ENCODE results near the gene ROGDI. TPM values are rescaled to one million over a fixed set of nuclear protein-coding genes. Genes with fewer than 3 reads are reported as not detected.

Gene ROGDI
- total and polyA plus RNA-seq, 2 of the 13 experiments (the other 11 are each of a cell fraction or from before 2014, with no cell fraction given), result 19.2 to 42.1 TPM

DNA sequence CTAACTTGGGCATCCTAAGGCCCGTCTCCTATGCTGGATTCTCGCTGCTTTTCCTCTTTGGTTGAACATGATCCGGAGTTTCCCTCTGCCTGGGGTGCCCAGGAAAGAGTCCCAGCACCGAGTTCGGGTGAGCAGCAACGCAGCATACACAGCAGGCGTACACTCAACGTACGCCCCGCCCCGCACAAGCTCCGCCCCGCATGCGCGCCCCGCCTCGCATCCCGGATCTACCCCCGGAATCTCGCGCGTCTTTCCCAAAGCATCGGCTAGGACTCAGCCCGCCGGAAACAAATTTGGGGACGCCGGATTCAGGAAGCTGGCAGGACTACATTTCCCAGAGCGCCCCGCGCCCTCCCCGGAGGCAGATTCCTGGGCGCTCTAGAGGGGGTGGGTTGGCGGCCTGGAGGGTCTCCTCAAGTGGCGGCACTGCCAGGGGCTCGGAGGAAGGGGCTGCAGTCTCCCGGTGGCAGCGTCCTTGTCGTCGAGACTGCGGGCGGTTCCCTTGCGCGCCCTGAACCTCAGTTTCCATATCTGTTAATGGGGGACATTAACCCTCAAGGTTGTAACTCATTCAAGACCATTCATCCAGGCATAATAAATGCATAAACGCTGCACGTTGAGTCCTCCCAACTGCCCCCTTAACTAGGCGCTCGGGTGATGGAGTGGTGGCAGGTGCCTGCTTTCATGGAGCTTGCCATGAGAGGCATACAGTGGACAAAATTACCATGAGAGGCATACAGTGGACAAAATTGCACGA lies 33.7 kb downstream of the ROGDI start:
- Histone ChIP-seq H3K27me3 (ENCODE audit: control insufficient read depth in 1 of 2, insufficient read depth in 2 of 2, low read length in 2 of 2) (no peaks in the 10 kb centered on the region; a peak in 2 of 5 replicates), H3K79me2 (ENCODE audit: insufficient read depth, low read length) (peaks cover 17% of the 10 kb centered on the region), H3K9ac (ENCODE audit: insufficient read depth, low read depth, low read length) (peak overlapping the region; percentile 92), H2AFZ (ENCODE audit: low read length) (peak overlapping the region; percentile 60), H4K20me1 (ENCODE audit: insufficient read depth, low read length) (no peaks in the 10 kb centered on the region), H3K4me3 (replicated peaks in 1 of 3; ENCODE audit: insufficient read depth in 1 of 3, low read depth in 2 of 3, low read length in 3 of 3) (peak overlapping the region; percentile 79 to 92 (median 91)), H3K36me3 (replicated peaks in 1 of 2; ENCODE audit: control insufficient read depth in 1 of 2, insufficient read depth in 2 of 2, low read length in 2 of 2) (peaks cover 2 to 10% of the 10 kb centered on the region in 2 experiments; a peak in 3 of 5 replicates), H3K4me2 (ENCODE audit: low read depth, low read length) (peak overlapping the region; percentile 99), H3K9me3 (ENCODE audit: low read length) (no peaks in the 10 kb centered on the region), H3K27ac (ENCODE audit: extremely low read length, insufficient read depth, low read length) (peak overlapping the region; percentile 77), H3K4me1 (ENCODE audit: insufficient read depth, low read length) (peaks cover 47% of the 10 kb centered on the region)
- DNase-seq (ENCODE audit: low spot score) (peak; percentile 93), ATAC-seq (peak; percentile 78), FAIRE-seq (peak; percentile 71)
- BruUV-seq (replicated peaks), result no TSS peak
- intact Hi-C loops (cut with micrococcal nuclease; ENCODE audit: unreplicated experiment) (loop anchor here (2.0 to 5.0 kb wide), 2 partner anchors 49 to 190 kb away; partner anchors contain the start of gene SEC14L5), in situ Hi-C loops (cut with HindIII; ENCODE audit: extremely low pct_ligation_motif_present, low pct_unique_long_range_greater_than_20kb) (no loop called here)
- ChIA-PET CTCF (ENCODE audit: low intra/inter-chr PET ratio, low total read pairs) (no interaction called here), POLR2A (interaction anchor here (0.6 to 3.1 kb wide), 20 partner anchors 11 to 266 kb away, joined by 3 to 40 read pairs (median 4); partner anchors contain the start of genes ANKS3, DNAAF8, PPL and ROGDI)
- WGBS (ENCODE audit: low lambda C conversion rate), result 2% methylated on average over 32 of the region's 48 CpGs
- TF ChIP-seq ZMYM4 (CRISPR knock-in tag; IDR thresholded peaks at IDR 0.05) (peak; percentile 40; the same call in 1 of the 2 replicates), HHEX (CRISPR knock-in tag; IDR thresholded peaks at IDR 0.05) (no peak), ZNF772 (CRISPR knock-in tag; IDR thresholded peaks at IDR 0.05) (peak; percentile 58; the same call in 1 of the 2 replicates), ZFP36 (IDR thresholded peaks at IDR 0.05; ENCODE audit: borderline replicate concordance, low read depth, low read length, partially characterized antibody) (no peak), HOXA5 (CRISPR knock-in tag; IDR thresholded peaks at IDR 0.05) (peak; percentile 49), ZNF101 (CRISPR knock-in tag; IDR thresholded peaks at IDR 0.05; ENCODE audit: borderline replicate concordance, low read depth) (no peak), MXI1 (IDR thresholded peaks at IDR 0.05; ENCODE audit: borderline replicate concordance, low read depth, low read length) (peak; percentile 87; the same call in 1 of the 3 replicates), NKX3-1 (CRISPR knock-in tag; IDR thresholded peaks at IDR 0.05) (no peak), ZNF841 (CRISPR knock-in tag; IDR thresholded peaks at IDR 0.05; ENCODE audit: borderline replicate concordance) (no peak), DR1 (CRISPR knock-in tag; IDR thresholded peaks at IDR 0.05) (peak; percentile 56; the same call in 1 of the 2 replicates), NCOA1 (CRISPR knock-in tag; IDR thresholded peaks at IDR 0.05) (no peak; the same call in 1 of the 2 replicates), ZNF230 (CRISPR knock-in tag; IDR thresholded peaks at IDR 0.05) (peak; percentile 19; the same call in 1 of the 2 replicates), POLR2A (IDR thresholded peaks at IDR 0.05; ENCODE audit: insufficient read depth in 1 of 2, low read depth in 2 of 2, low read length in 2 of 2) (peak; percentile 71 to 90), ZMYM3 (CRISPR knock-in tag; IDR thresholded peaks at IDR 0.05) (peak; percentile 98)
- TF ChIP-seq, protein P1, sequence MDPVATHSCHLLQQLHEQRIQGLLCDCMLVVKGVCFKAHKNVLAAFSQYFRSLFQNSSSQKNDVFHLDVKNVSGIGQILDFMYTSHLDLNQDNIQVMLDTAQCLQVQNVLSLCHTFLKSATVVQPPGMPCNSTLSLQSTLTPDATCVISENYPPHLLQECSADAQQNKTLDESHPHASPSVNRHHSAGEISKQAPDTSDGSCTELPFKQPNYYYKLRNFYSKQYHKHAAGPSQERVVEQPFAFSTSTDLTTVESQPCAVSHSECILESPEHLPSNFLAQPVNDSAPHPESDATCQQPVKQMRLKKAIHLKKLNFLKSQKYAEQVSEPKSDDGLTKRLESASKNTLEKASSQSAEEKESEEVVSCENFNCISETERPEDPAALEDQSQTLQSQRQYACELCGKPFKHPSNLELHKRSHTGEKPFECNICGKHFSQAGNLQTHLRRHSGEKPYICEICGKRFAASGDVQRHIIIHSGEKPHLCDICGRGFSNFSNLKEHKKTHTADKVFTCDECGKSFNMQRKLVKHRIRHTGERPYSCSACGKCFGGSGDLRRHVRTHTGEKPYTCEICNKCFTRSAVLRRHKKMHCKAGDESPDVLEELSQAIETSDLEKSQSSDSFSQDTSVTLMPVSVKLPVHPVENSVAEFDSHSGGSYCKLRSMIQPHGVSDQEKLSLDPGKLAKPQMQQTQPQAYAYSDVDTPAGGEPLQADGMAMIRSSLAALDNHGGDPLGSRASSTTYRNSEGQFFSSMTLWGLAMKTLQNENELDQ (CRISPR knock-in tag; IDR thresholded peaks at IDR 0.05; ENCODE audit: borderline replicate concordance), result peak; percentile 27; the same call in 1 of the 2 replicates
- TF ChIP-seq, protein P2, sequence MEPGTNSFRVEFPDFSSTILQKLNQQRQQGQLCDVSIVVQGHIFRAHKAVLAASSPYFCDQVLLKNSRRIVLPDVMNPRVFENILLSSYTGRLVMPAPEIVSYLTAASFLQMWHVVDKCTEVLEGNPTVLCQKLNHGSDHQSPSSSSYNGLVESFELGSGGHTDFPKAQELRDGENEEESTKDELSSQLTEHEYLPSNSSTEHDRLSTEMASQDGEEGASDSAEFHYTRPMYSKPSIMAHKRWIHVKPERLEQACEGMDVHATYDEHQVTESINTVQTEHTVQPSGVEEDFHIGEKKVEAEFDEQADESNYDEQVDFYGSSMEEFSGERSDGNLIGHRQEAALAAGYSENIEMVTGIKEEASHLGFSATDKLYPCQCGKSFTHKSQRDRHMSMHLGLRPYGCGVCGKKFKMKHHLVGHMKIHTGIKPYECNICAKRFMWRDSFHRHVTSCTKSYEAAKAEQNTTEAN (CRISPR knock-in tag; conservative IDR thresholded peaks at IDR 0.05), result peak; percentile 53; the same call in 1 of the 2 replicates
